Mesodermal cell (in vitro differentiated cells): ENCODE data around the gene F8A3.

Source experiments
- H3K27ac ChIP-seq: 2 replicates; pipeline ENCODE4 v1.7.0; 2013; ENCODE audit warnings: mild to moderate bottlenecking, low read depth, low read length, moderate library complexity; ENCODE audit not compliant: severe bottlenecking
- H3K36me3 ChIP-seq: 2 replicates; pipeline ENCODE4 v1.7.1; 2013; ENCODE audit warnings: mild to moderate bottlenecking, low read length, moderate library complexity; ENCODE audit not compliant: control insufficient read depth, insufficient read depth
- H3K4me1 ChIP-seq: one replicate; pipeline ENCODE4 v1.7.1; 2013; ENCODE audit warnings: mild to moderate bottlenecking, low read length; ENCODE audit not compliant: insufficient read depth, control insufficient read depth, poor library complexity, severe bottlenecking
- H3K4me3 ChIP-seq: 2 replicates; pipeline ENCODE4 v1.7.0; 2013; ENCODE audit warnings: low read length, control low read depth, mild to moderate bottlenecking; ENCODE audit not compliant: insufficient read depth, poor library complexity, severe bottlenecking; ENCODE audit errors: extremely low read depth
- H3K9me3 ChIP-seq: 2 replicates; pipeline ENCODE4 v1.7.1; 2013; ENCODE audit warnings: mild to moderate bottlenecking, low read length, moderate library complexity; ENCODE audit not compliant: control insufficient read depth
- WGBS, 2 experiments: methylation state at CpG; one replicate each; pipeline ENCODE4 v1.1.5; 2013; ENCODE audit warnings: missing lambda C conversion rate in 2 of 2; ENCODE audit not compliant: insufficient coverage in 2 of 2; 5-methylcytosine and 5-hydroxymethylcytosine counted together

F8A3 gene

GRCh38 chrX:155417769-155418168 is 40.7 kb downstream of the F8A3 start:
- H3K36me3 ChIP-seq, result no peaks in the 10 kb centered on the region
- H3K4me1 ChIP-seq, result no peaks in the 10 kb centered on the region
- no peak overlapping the region for H3K27ac ChIP-seq
- no peak overlapping the region for H3K4me3 ChIP-seq
- no CpG with 5 or more reads among the region's 1 CpG for WGBS, 2 experiments
- no peaks in the 10 kb centered on the region for H3K9me3 ChIP-seq
